GM15510 (cell line): ENCODE measurements around the gene AGPAT1.

ENCODE experiments used
- POLR2A ChIP-seq: IDR thresholded peaks from 3 replicates; pipeline ENCODE4 v1.6.1; 2011; ENCODE audit warnings: borderline replicate concordance; ENCODE audit not compliant: insufficient read length; ENCODE audit errors: extremely low read depth

Gene AGPAT1

GRCh38 chr6:32208996-32209395 lies 33.1 kb upstream of the AGPAT1 start:
- TF ChIP-seq POLR2A, result no peak

GRCh38 chr6:32204268-32204715 lies 28.4 kb upstream of the AGPAT1 start:
- no peak for TF ChIP-seq POLR2A

GRCh38 chr6:32203426-32204267 lies 27.8 kb upstream of the AGPAT1 start:
- TF ChIP-seq POLR2A, result no peak

- TF ChIP-seq POLR2A, result no peak
Measured at GRCh38 chr6:32202186-32202585, 26.3 kb upstream of the AGPAT1 start.

GRCh38 chr6:32200711-32201475 lies 25.0 kb upstream of the AGPAT1 start:
- no peak for TF ChIP-seq POLR2A

- TF ChIP-seq POLR2A, result no peak
Measured at GRCh38 chr6:32198866-32199265, 23.0 kb upstream of the AGPAT1 start.

- no peak for TF ChIP-seq POLR2A
Measured at GRCh38 chr6:32198345-32198696, 22.4 kb upstream of the AGPAT1 start.

- no peak for TF ChIP-seq POLR2A
Measured at GRCh38 chr6:32196682-32197616, 21.1 kb upstream of the AGPAT1 start.

- peak; percentile 93 for TF ChIP-seq POLR2A
Measured at GRCh38 chr6:32195902-32196681, 20.2 kb upstream of the AGPAT1 start.

GRCh38 chr6:32195652-32195901 lies 19.7 kb upstream of the AGPAT1 start:
- TF ChIP-seq POLR2A, result no peak

- peak; percentile 54 for TF ChIP-seq POLR2A
Measured at GRCh38 chr6:32194825-32195651, 19.2 kb upstream of the AGPAT1 start.

- no peak for TF ChIP-seq POLR2A
Measured at GRCh38 chr6:32194388-32194787, 18.5 kb upstream of the AGPAT1 start.

GRCh38 chr6:32192608-32193039 lies 16.7 kb upstream of the AGPAT1 start, which contains the start of gene GPSM3:
GPSM3 (minus strand) TSS chr6:32192643; CDS start chr6:32192513, 130 bp downstream.
- peak; percentile 51 for TF ChIP-seq POLR2A
